Activated CD8-positive, alpha-beta memory T cell treated with anti-CD3 and anti-CD28 coated beads, Interleukin-2, amount 50 U/mL, for 4 hours (primary cell): Measurements from ENCODE around the gene F9.
"Not testable (repeated sequence)": the region's sequence is repeated elsewhere in the genome, so short reads cannot be mapped to it uniquely, and the experiment has no call there.

Experiments used
- DNase-seq: peaks from one replicate; pipeline ENCODE4 v3.0.0-alpha.2; 2020

Gene F9

GRCh38 chrX:139530550-139530949, at the start of gene F9:
Gene F9 (plus strand): TSS chrX:139530739. CDS start chrX:139530765, 26 bp downstream.
- no peak for DNase-seq

GRCh38 chrX:139483699-139484098, 46.8 kb upstream of the F9 start:
- DNase-seq, result no peak

GRCh38 chrX:139484591-139484990, 45.9 kb upstream of the F9 start:
- DNase-seq, result no peak

GRCh38 chrX:139495324-139495723, 35.2 kb upstream of the F9 start:
- DNase-seq, result no peak

- no peak for DNase-seq
Observed at GRCh38 chrX:139506333-139506732, 24.2 kb upstream of the F9 start.

- no peak for DNase-seq
Observed at GRCh38 chrX:139508099-139508498, 22.4 kb upstream of the F9 start.

GRCh38 chrX:139518475-139518874, 12.1 kb upstream of the F9 start:
- no peak for DNase-seq

- not testable (repeated sequence) for DNase-seq
Observed at GRCh38 chrX:139528829-139529228, 1.7 kb upstream of the F9 start.

GRCh38 chrX:139532834-139533233, 2.3 kb downstream of the F9 start:
- DNase-seq, result no peak

- DNase-seq, result no peak
Observed at GRCh38 chrX:139533444-139533843, 2.9 kb downstream of the F9 start.

- no peak for DNase-seq
Observed at GRCh38 chrX:139538907-139539790, 8.6 kb downstream of the F9 start.

- no peak for DNase-seq
Observed at GRCh38 chrX:139542652-139543051, 12.1 kb downstream of the F9 start.

- DNase-seq, result no peak
Observed at GRCh38 chrX:139543920-139544319, 13.4 kb downstream of the F9 start.

- DNase-seq, result no peak
Observed at GRCh38 chrX:139544591-139544990, 14.1 kb downstream of the F9 start.

- DNase-seq, result no peak
Observed at GRCh38 chrX:139554376-139554775, 23.8 kb downstream of the F9 start.

GRCh38 chrX:139554991-139555675, 24.6 kb downstream of the F9 start:
- no peak for DNase-seq

GRCh38 chrX:139559383-139560042, 29.0 kb downstream of the F9 start:
- no peak for DNase-seq

GRCh38 chrX:139560221-139560620, 29.7 kb downstream of the F9 start:
- no peak for DNase-seq

- DNase-seq, result no peak
Observed at GRCh38 chrX:139563251-139563650, 32.7 kb downstream of the F9 start.

- no peak for DNase-seq
Observed at GRCh38 chrX:139566981-139567380, 36.4 kb downstream of the F9 start.

GRCh38 chrX:139581068-139581467, 50.5 kb downstream of the F9 start:
- DNase-seq, result no peak

GRCh38 chrX:139585613-139586012, 55.1 kb downstream of the F9 start:
- DNase-seq, result no peak

GRCh38 chrX:139596068-139596467, 65.5 kb downstream of the F9 start:
- DNase-seq, result no peak

- DNase-seq, result no peak
Observed at GRCh38 chrX:139600105-139600504, 69.6 kb downstream of the F9 start.
